Cardiac muscle cell (in vitro differentiated cells and primary cell): ENCODE measurements around the gene EVA1C. TPM values are rescaled to one million over a fixed set of nuclear protein-coding genes. Genes with fewer than 3 reads are reported as not detected.

Experiments used
- DNase-seq, 2 donors: peaks; one replicate each; pipeline versions ENCODE4 v3.0.0 to v3.0.0-alpha.2; 2010 to 2017; ENCODE audit warnings: low read depth in 1 of 2, low spot score in 1 of 2
- H3K27ac ChIP-seq: fragments of 200-600 bp; sonication (generic); 2 replicates; pipeline ENCODE4 v1.5.1; 2016
- H3K27me3 ChIP-seq: fragments of 200-600 bp; sonication (generic); 2 replicates; pipeline ENCODE4 v1.6.0; 2016; ENCODE audit warnings: control low read depth
- H3K36me3 ChIP-seq: fragments of 200-600 bp; sonication (generic); 2 replicates; pipeline ENCODE4 v1.5.1; 2016; ENCODE audit warnings: control low read depth
- H3K4me1 ChIP-seq: fragments of 200-600 bp; sonication (generic); 2 replicates; pipeline ENCODE4 v1.8.1; 2017; ENCODE audit warnings: low read depth, mild to moderate bottlenecking, mixed run types
- H3K4me3 ChIP-seq: fragments of 200-600 bp; sonication (generic); 2 replicates; pipeline ENCODE4 v1.5.1; 2016; ENCODE audit warnings: mild to moderate bottlenecking
- H3K9me3 ChIP-seq: fragments of 200-600 bp; sonication (generic); 2 replicates; pipeline ENCODE4 v1.5.1; 2017; ENCODE audit warnings: low read depth, mild to moderate bottlenecking, control low read depth
- polyA plus RNA-seq: library from polyadenylated mRNA; unstranded; fragments of >200 nt; fragmentation: Nextera tagmentation; extraction: Ambion mirVana; gene quantifications from 2 replicates; pipeline ENCODE4 v1.2.1, GENCODE V29; 2016
- total RNA-seq: library from RNA; depleted of rRNA; stranded (reverse); fragments of >200 nt; gene quantifications from 2 replicates; pipeline ENCODE4 v1.2.3, GENCODE V29; 2016
- TF ChIP-seq, protein P1 (sequence below): IDR thresholded peaks from 2 replicates; pipeline ENCODE4 v1.5.1; 2012; ENCODE audit warnings: low read depth, mild to moderate bottlenecking, low read length

EVA1C gene
- total and polyA plus RNA-seq, 2 experiments from 2014 or later: 0.51 TPM; not detected in 1

DNA sequence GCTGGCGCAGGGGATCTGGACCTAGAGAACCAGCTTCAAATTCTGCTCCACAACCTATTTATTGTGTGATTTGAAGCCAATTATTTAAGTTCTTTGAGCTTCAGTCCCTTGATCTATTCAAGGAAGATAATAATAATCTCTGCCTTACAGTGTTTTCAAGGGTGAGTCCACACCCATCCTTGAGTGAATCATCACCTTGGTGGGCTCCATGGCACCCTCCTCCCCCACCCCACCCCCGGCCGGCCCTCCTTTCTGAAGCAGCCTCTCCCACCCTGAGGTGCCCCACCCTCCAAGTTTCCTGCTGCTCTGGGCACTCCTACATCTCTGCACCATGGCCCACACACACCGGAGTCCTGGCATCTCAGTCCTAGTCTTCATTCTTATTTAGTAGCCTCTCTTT, 134.5 kb downstream of the EVA1C start:
- no peaks in the 10 kb centered on the region for H3K9me3 ChIP-seq
- no peaks in the 10 kb centered on the region for H3K27me3 ChIP-seq
- TF ChIP-seq, protein P1, sequence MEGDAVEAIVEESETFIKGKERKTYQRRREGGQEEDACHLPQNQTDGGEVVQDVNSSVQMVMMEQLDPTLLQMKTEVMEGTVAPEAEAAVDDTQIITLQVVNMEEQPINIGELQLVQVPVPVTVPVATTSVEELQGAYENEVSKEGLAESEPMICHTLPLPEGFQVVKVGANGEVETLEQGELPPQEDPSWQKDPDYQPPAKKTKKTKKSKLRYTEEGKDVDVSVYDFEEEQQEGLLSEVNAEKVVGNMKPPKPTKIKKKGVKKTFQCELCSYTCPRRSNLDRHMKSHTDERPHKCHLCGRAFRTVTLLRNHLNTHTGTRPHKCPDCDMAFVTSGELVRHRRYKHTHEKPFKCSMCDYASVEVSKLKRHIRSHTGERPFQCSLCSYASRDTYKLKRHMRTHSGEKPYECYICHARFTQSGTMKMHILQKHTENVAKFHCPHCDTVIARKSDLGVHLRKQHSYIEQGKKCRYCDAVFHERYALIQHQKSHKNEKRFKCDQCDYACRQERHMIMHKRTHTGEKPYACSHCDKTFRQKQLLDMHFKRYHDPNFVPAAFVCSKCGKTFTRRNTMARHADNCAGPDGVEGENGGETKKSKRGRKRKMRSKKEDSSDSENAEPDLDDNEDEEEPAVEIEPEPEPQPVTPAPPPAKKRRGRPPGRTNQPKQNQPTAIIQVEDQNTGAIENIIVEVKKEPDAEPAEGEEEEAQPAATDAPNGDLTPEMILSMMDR: no peak
- no peaks in the 10 kb centered on the region for H3K36me3 ChIP-seq
- H3K4me3 ChIP-seq: no peak overlapping the region
- H3K27ac ChIP-seq: no peak overlapping the region
- DNase-seq: no peak
- no peaks in the 10 kb centered on the region for H3K4me1 ChIP-seq

DNA sequence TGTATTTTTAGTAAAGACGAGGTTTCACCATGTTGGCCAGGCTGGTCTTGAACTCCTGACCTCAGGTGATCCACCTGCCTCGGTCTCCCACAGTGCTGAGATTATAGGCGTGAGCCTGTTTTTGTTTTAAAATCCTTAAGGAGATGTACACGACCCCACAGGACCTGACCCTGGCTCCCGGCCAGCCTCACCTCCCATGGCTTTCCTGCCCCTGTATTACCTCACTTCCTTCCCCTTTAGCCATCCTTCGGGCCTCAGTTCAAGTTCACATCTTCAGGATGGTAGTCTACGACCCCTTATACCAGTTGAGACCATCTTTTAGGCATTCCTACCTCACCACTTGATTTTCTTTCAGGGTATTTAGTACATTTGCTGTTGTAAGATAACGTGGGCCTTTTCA, 136.5 kb downstream of the EVA1C start:
- no peaks in the 10 kb centered on the region for H3K9me3 ChIP-seq
- TF ChIP-seq, protein P1: no peak
- no peaks in the 10 kb centered on the region for H3K27me3 ChIP-seq
- no peaks in the 10 kb centered on the region for H3K4me1 ChIP-seq
- H3K36me3 ChIP-seq: no peaks in the 10 kb centered on the region
- H3K4me3 ChIP-seq: no peak overlapping the region
- no peak for DNase-seq
- no peak overlapping the region for H3K27ac ChIP-seq

DNA sequence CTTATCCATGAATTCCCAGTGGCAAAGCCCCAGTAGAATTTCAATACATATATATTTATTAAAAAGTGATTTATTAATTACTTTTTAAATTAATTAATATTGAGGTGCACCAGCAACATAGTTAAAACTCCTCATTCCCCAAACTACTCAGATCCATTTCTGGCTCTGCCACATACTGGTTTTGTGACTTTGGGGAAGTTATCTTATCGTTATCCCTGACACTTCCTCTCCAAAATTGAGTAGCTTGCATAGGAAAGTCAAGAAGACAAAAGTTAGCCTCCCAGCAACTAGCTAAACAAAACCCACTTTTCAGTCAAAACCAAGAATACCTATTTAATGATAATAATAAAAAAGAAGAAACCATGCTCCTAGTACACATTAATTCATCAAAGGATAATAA, 136.9 kb downstream of the EVA1C start:
- DNase-seq: no peak

DNA sequence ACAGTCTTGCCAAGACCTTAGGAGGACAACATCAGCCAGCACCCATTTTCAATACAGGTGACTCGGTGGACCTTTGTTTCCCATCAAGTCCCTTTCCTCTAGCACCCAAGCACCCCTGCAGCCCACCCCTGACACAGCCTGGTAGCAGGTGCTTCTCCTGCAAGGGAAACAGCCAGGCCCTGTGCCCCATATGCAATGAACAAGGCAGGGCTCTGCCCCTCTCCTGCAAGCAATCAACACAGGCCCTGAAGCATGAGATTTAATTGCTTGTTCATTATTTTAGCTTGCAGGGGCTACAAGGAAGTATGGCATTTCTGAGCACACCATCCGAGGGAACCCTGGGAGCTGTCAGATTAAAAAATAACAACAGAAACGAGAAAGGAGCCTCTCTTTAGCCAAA, 137.4 kb downstream of the EVA1C start:
- no peaks in the 10 kb centered on the region for H3K36me3 ChIP-seq
- TF ChIP-seq, protein P1: no peak
- no peaks in the 10 kb centered on the region for H3K27me3 ChIP-seq
- H3K9me3 ChIP-seq: no peaks in the 10 kb centered on the region
- no peak for DNase-seq
- no peak overlapping the region for H3K4me3 ChIP-seq
- no peaks in the 10 kb centered on the region for H3K4me1 ChIP-seq
- no peak overlapping the region for H3K27ac ChIP-seq

More for the DNA sequence above, 136.9 kb downstream of the EVA1C start:
- Histone ChIP-seq H3K9me3 (no peaks in the 10 kb centered on the region), H3K36me3 (no peaks in the 10 kb centered on the region), H3K27ac (no peak overlapping the region), H3K4me3 (no peak overlapping the region), H3K27me3 (no peaks in the 10 kb centered on the region), H3K4me1 (no peaks in the 10 kb centered on the region)
- TF ChIP-seq, protein P1: no peak

DNA sequence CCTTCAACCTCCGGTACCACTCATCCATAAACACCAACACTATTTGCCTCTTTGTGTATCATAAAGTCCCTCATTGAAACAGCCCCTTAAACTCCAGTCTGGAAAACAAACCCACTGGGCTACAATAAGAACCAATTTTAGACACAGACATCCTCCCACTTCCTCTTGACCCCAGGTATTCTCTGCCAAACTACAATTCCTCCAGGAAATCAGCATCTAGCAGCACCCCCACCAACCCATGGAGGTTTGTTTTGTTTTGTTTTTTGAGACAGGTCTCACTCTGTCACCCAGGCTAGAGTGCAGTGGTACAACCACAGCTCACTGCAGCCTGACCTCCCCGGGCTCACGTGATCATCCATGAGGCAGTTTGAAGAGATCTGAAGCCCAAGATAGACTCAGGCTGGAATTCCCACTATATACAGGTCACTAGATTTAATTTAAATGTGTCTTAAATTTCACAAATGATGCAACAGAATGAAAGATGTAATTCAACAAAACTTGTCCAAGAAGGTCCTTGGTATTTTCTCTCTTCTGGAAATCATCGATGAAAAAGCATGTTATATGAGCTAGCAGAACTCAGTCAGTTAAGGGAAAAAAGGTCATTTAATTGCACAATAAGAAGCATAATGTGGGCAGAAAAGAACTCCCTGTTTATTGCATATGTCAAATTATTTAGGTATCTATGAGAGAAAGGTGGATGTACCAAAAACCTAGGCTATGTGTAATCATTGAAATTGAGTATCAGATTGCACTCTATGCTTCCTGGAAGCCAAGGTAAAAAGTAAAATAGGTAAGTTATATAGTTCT, 142.5 kb downstream of the EVA1C start:
- H3K9me3 ChIP-seq: no peaks in the 10 kb centered on the region
- TF ChIP-seq, protein P1: no peak
- DNase-seq: no peak
- H3K4me3 ChIP-seq: no peak overlapping the region
- no peaks in the 10 kb centered on the region for H3K4me1 ChIP-seq
- no peaks in the 10 kb centered on the region for H3K36me3 ChIP-seq
- H3K27me3 ChIP-seq: no peaks in the 10 kb centered on the region
- H3K27ac ChIP-seq: no peak overlapping the region
